Right atrium auricular region (tissue), 2 donors: ENCODE results near the gene ANKRD60. TPM values are rescaled to one million over a fixed set of nuclear protein-coding genes. Genes with fewer than 3 reads are reported as not detected.

Experiments used
- DNase-seq: peaks from one replicate; pipeline ENCODE4 v3.0.0-alpha.2; 2019; ENCODE audit warnings: low spot score
- H3K27ac ChIP-seq, 2 donors: fragments of 200-600 bp; sonication (generic); 1 replicate in 1 of 2; 2 replicates in 1 of 2; pipeline ENCODE4 v1.5.1; 2016 to 2019
- H3K27me3 ChIP-seq, 2 donors: fragments of 200-600 bp; sonication (generic); one replicate each; pipeline versions ENCODE4 v1.5.1 to v1.6.0; 2017 to 2019
- H3K36me3 ChIP-seq: fragments of 200-600 bp; sonication (generic); one replicate; pipeline ENCODE4 v1.5.1; 2016
- H3K4me1 ChIP-seq, 2 donors: fragments of 200-600 bp; sonication (generic); one replicate each; pipeline versions ENCODE4 v1.5.1 to v1.6.0; 2017 to 2019
- H3K4me3 ChIP-seq, 2 donors: fragments of 200-600 bp; sonication (generic); 1 replicate in 1 of 2; 2 replicates in 1 of 2; pipeline ENCODE4 v1.5.1; 2017 to 2019; ENCODE audit warnings: mild to moderate bottlenecking in 1 of 2, moderate library complexity in 1 of 2
- H3K9me3 ChIP-seq, 2 donors: fragments of 200-600 bp; sonication (generic); one replicate each; pipeline ENCODE4 v1.5.1; 2019
- CTCF ChIP-seq, 2 donors: fragments of 200-600 bp; sonication (generic); IDR thresholded peaks; one replicate each; pipeline ENCODE4 v1.5.1; 2019; ENCODE audit warnings: antibody characterized with exemption in 2 of 2
- total RNA-seq, 2 donors: library from RNA; depleted of rRNA; stranded (reverse); fragments of >200 nt; gene quantifications; one replicate each; pipeline ENCODE4 v1.1.0, GENCODE V29; 2016

The ANKRD60 gene
- total RNA-seq, 2 donors from 2014 or later = not detected

- H3K36me3 ChIP-seq = no peaks in the 10 kb centered on the region
- DNase-seq = no peak
- H3K9me3 ChIP-seq = peaks cover 0 to 7% of the 10 kb centered on the region in 2 donors
- no peak overlapping the region for H3K4me3 ChIP-seq
- H3K4me1 ChIP-seq = peaks cover 0 to 19% of the 10 kb centered on the region in 2 donors
- no peaks in the 10 kb centered on the region for H3K27me3 ChIP-seq
- H3K27ac ChIP-seq = no peak overlapping the region
- no peak for TF ChIP-seq CTCF (IDR thresholded peaks at IDR 0.05)
These were observed 49.4 kb downstream of the ANKRD60 start for GRCh38 chr20:58179083-58179431.

GRCh38 chr20:58177799-58178198 lies 50.7 kb downstream of the ANKRD60 start:
- Histone ChIP-seq H3K36me3 (no peaks in the 10 kb centered on the region), H3K27ac (no peak overlapping the region), H3K27me3 (no peaks in the 10 kb centered on the region), H3K9me3 (no peaks in the 10 kb centered on the region), H3K4me1 (peaks cover 0 to 19% of the 10 kb centered on the region in 2 donors), H3K4me3 (no peak overlapping the region)
- TF ChIP-seq CTCF (IDR thresholded peaks at IDR 0.05) = no peak
- DNase-seq = no peak

- Histone ChIP-seq H3K27me3 (no peaks in the 10 kb centered on the region), H3K4me1 (peaks cover 0 to 19% of the 10 kb centered on the region in 2 donors), H3K27ac (peak overlapping the region; percentile 49 to 70), H3K9me3 (no peaks in the 10 kb centered on the region), H3K4me3 (no peak overlapping the region), H3K36me3 (no peaks in the 10 kb centered on the region)
- no peak for TF ChIP-seq CTCF (IDR thresholded peaks at IDR 0.05)
- no peak for DNase-seq
These were observed 52.6 kb downstream of the ANKRD60 start for GRCh38 chr20:58175836-58176235.

GRCh38 chr20:58175425-58175824 lies 53.0 kb downstream of the ANKRD60 start:
- Histone ChIP-seq H3K27me3 (no peaks in the 10 kb centered on the region), H3K4me1 (peaks cover 0 to 19% of the 10 kb centered on the region in 2 donors), H3K9me3 (no peaks in the 10 kb centered on the region), H3K27ac (peak overlapping the region; percentile 49 to 70), H3K4me3 (peak overlapping the region in 1 of 2 donors; percentile 31), H3K36me3 (no peaks in the 10 kb centered on the region)
- no peak for DNase-seq
- TF ChIP-seq CTCF (IDR thresholded peaks at IDR 0.05) = no peak

- Histone ChIP-seq H3K4me3 (peak overlapping the region in 1 of 2 donors; percentile 31), H3K4me1 (peaks cover 0 to 16% of the 10 kb centered on the region in 2 donors), H3K27me3 (no peaks in the 10 kb centered on the region), H3K36me3 (no peaks in the 10 kb centered on the region), H3K9me3 (no peaks in the 10 kb centered on the region), H3K27ac (peak overlapping the region; percentile 49 to 70)
- TF ChIP-seq CTCF (IDR thresholded peaks at IDR 0.05) = no peak
- DNase-seq = peak; percentile 68
These were observed 53.7 kb downstream of the ANKRD60 start for GRCh38 chr20:58174708-58175280.
